OCI-LY1 (cell line): ENCODE data around the gene TLCD4.

Experiments used
- H2AFZ ChIP-seq: fragments of 200-600 bp; sonication (generic), shearing (Covaris generic); 2 replicates; pipeline ENCODE4 v1.6.0; 2014; ENCODE audit warnings: antibody characterized with exemption, mild to moderate bottlenecking, low read length
- H3F3A ChIP-seq: fragments of 200-600 bp; sonication (generic), shearing (Covaris generic); 2 replicates; pipeline ENCODE4 v1.6.0; 2014; ENCODE audit warnings: mild to moderate bottlenecking, antibody characterized with exemption, low read length, moderate library complexity; ENCODE audit not compliant: insufficient read depth
- H3K27ac ChIP-seq: fragments of 200-600 bp; sonication (generic); 2 replicates; pipeline ENCODE4 v1.5.1; 2014; ENCODE audit warnings: low read length, mixed run types, mild to moderate bottlenecking, low read depth; ENCODE audit not compliant: poor library complexity, severe bottlenecking
- H3K27me3 ChIP-seq: fragments of 200-600 bp; sonication (generic); 2 replicates; pipeline ENCODE4 v1.6.0; 2014; ENCODE audit warnings: antibody characterized with exemption, mild to moderate bottlenecking, low read length, moderate library complexity; ENCODE audit not compliant: insufficient read depth
- H3K36me3 ChIP-seq: fragments of 200-600 bp; sonication (generic); 2 replicates; pipeline ENCODE4 v1.6.1; 2014; ENCODE audit warnings: mild to moderate bottlenecking, antibody characterized with exemption, low read length, moderate library complexity, mixed read lengths; ENCODE audit not compliant: insufficient read depth
- H3K4me1 ChIP-seq: fragments of 200-600 bp; sonication (generic); 2 replicates; pipeline ENCODE4 v1.5.1; 2014; ENCODE audit warnings: mild to moderate bottlenecking, low read length, moderate library complexity; ENCODE audit not compliant: insufficient read depth, severe bottlenecking
- H3K4me2 ChIP-seq: fragments of 200-600 bp; sonication (generic), shearing (Covaris generic); 2 replicates; pipeline ENCODE4 v1.6.1; 2014; ENCODE audit warnings: low read length
- H3K4me3 ChIP-seq: fragments of 200-600 bp; sonication (generic); 2 replicates; pipeline ENCODE4 v1.5.1; 2014; ENCODE audit warnings: low read length, low read depth, mild to moderate bottlenecking, mixed read lengths; ENCODE audit not compliant: poor library complexity, severe bottlenecking
- H3K79me2 ChIP-seq: fragments of 200-600 bp; shearing (Covaris generic); 2 replicates; pipeline ENCODE4 v1.6.1; 2016; ENCODE audit warnings: mixed run types, low read length, mixed read lengths; ENCODE audit not compliant: insufficient read depth
- H3K9ac ChIP-seq: fragments of 200-600 bp; sonication (generic), shearing (Covaris generic); 2 replicates; pipeline ENCODE4 v1.6.1; 2014; ENCODE audit warnings: mild to moderate bottlenecking, low read length, mixed read lengths
- H3K9me2 ChIP-seq: fragments of 200-600 bp; sonication (generic), shearing (Covaris generic); 2 replicates; pipeline ENCODE4 v1.6.1; 2014; ENCODE audit warnings: low read depth, mild to moderate bottlenecking, low read length, mixed read lengths
- H3K9me3 ChIP-seq: fragments of 200-600 bp; shearing (Covaris generic); 2 replicates; pipeline ENCODE4 v1.6.1; 2014; ENCODE audit warnings: low read length, mixed read lengths
- H4K20me1 ChIP-seq: fragments of 200-600 bp; sonication (generic), shearing (Covaris generic); 2 replicates; pipeline ENCODE4 v1.6.0; 2016; ENCODE audit warnings: mild to moderate bottlenecking, low read length; ENCODE audit not compliant: insufficient read depth
- CTCF ChIP-seq: fragments of 200-600 bp; sonication (generic), shearing (Covaris generic); IDR thresholded peaks from 2 replicates; pipeline ENCODE4 v1.5.1; 2017; ENCODE audit warnings: mild to moderate bottlenecking, antibody characterized with exemption, low read length, moderate library complexity, mixed read lengths
- EZH2 ChIP-seq: fragments of 200-600 bp; sonication (generic), shearing (Covaris generic); IDR thresholded peaks from 2 replicates; pipeline ENCODE4 v1.8.0; 2017; ENCODE audit warnings: borderline replicate concordance, mixed run types, mild to moderate bottlenecking, antibody characterized with exemption, low read length, moderate library complexity, mixed read lengths

Gene TLCD4

GRCh38 chr1:95094923-95095322, 22.2 kb upstream of the TLCD4 start:
- TF ChIP-seq CTCF = no peak
- TF ChIP-seq EZH2 = no peak
- Histone ChIP-seq H3K79me2 (no peaks in the 10 kb centered on the region), H3K27me3 (no peaks in the 10 kb centered on the region), H3K36me3 (no peaks in the 10 kb centered on the region), H3K9ac (no peak overlapping the region), H4K20me1 (no peaks in the 10 kb centered on the region), H3K27ac (no peak overlapping the region), H3K4me2 (no peak overlapping the region), H3F3A (no peaks in the 10 kb centered on the region), H3K9me2 (no peaks in the 10 kb centered on the region), H2AFZ (no peak overlapping the region), H3K9me3 (no peaks in the 10 kb centered on the region), H3K4me3 (no peak overlapping the region), H3K4me1 (no peaks in the 10 kb centered on the region)

GRCh38 chr1:95095833-95096217, 21.3 kb upstream of the TLCD4 start:
- Histone ChIP-seq H3K4me3 (no peak overlapping the region), H2AFZ (no peak overlapping the region), H3K4me2 (no peak overlapping the region), H3K9me3 (no peaks in the 10 kb centered on the region), H3K27ac (no peak overlapping the region), H3K9ac (no peak overlapping the region), H3K27me3 (no peaks in the 10 kb centered on the region), H3K4me1 (no peaks in the 10 kb centered on the region), H3K79me2 (no peaks in the 10 kb centered on the region), H3F3A (no peaks in the 10 kb centered on the region), H4K20me1 (no peaks in the 10 kb centered on the region), H3K9me2 (no peaks in the 10 kb centered on the region), H3K36me3 (no peaks in the 10 kb centered on the region)
- TF ChIP-seq CTCF = no peak
- no peak for TF ChIP-seq EZH2

GRCh38 chr1:95096218-95096841, 20.8 kb upstream of the TLCD4 start:
- Histone ChIP-seq H2AFZ (no peak overlapping the region), H3K27me3 (no peaks in the 10 kb centered on the region), H3K4me2 (no peak overlapping the region), H3K79me2 (no peaks in the 10 kb centered on the region), H3K27ac (no peak overlapping the region), H3K9me2 (no peaks in the 10 kb centered on the region), H3K4me1 (no peaks in the 10 kb centered on the region), H3K9me3 (no peaks in the 10 kb centered on the region), H3K4me3 (no peak overlapping the region), H3K9ac (no peak overlapping the region), H4K20me1 (no peaks in the 10 kb centered on the region), H3F3A (no peaks in the 10 kb centered on the region), H3K36me3 (no peaks in the 10 kb centered on the region)
- TF ChIP-seq EZH2 = no peak
- TF ChIP-seq CTCF = no peak
